ENCODE results near the gene PROX2.

DNA sequence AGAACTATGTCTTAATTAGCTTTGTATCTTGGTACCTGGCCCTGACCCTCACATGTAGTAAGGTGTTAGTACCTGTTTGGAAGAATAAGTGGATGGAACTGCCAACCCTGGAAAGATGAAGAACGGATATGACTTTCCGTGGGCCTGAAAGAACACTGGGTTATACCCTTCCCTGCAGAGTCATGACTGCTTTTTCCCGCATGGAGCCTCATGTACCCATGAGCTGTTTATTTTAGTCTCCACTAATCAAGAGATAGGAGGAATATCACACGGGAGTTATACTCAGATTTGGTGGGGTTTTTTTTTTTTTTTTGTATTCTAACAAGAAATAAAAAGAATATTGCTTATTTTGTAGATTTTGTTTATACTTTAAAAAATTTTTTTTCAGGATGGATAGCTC, 21.7 kb upstream of the PROX2 start:
- TF ChIP-seq EP300 (IDR thresholded peaks at IDR 0.05) = no peak
- TF ChIP-seq, protein P1, sequence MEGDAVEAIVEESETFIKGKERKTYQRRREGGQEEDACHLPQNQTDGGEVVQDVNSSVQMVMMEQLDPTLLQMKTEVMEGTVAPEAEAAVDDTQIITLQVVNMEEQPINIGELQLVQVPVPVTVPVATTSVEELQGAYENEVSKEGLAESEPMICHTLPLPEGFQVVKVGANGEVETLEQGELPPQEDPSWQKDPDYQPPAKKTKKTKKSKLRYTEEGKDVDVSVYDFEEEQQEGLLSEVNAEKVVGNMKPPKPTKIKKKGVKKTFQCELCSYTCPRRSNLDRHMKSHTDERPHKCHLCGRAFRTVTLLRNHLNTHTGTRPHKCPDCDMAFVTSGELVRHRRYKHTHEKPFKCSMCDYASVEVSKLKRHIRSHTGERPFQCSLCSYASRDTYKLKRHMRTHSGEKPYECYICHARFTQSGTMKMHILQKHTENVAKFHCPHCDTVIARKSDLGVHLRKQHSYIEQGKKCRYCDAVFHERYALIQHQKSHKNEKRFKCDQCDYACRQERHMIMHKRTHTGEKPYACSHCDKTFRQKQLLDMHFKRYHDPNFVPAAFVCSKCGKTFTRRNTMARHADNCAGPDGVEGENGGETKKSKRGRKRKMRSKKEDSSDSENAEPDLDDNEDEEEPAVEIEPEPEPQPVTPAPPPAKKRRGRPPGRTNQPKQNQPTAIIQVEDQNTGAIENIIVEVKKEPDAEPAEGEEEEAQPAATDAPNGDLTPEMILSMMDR (IDR thresholded peaks at IDR 0.05) = no peak
- no peak for TF ChIP-seq POLR2AphosphoS5 (IDR thresholded peaks at IDR 0.05)
